RWPE1 (cell line): ENCODE results near the gene DPPA4.

Source experiments
- CTCF ChIA-PET: fragments of 350-600 bp; sonication (Branson Sonifier 250); formaldehyde crosslinking; extraction: SDS; loops from one replicate; lab custom pipeline; 2021; lab: Yijun Ruan, JAX
- POLR2A ChIA-PET: fragments of 400-600 bp; formaldehyde crosslinking; extraction: SDS; loops from one replicate; lab custom pipeline; 2020; ENCODE audit warnings: antibody characterized with exemption; ENCODE audit not compliant: low non-redundant PET; lab: Yijun Ruan, JAX
- DNase-seq: peaks from one replicate; pipeline ENCODE4 v3.0.0; 2012; ENCODE audit warnings: low spot score
- H3K27ac ChIP-seq: fragments of 450-650 bp; 2 replicates; pipeline ENCODE4 v1.5.1; 2017
- CTCF ChIP-seq: fragments of 450-650 bp; conservative IDR thresholded peaks from 2 replicates; pipeline ENCODE4 v1.5.1; 2017; ENCODE audit warnings: low read depth, mild to moderate bottlenecking

DPPA4 gene

GRCh38 chr3:109339714-109340648, 2.6 kb upstream of the DPPA4 start:
- no peak overlapping the region for H3K27ac ChIP-seq
- POLR2A ChIA-PET: no interaction called here
- no peak for DNase-seq
- CTCF ChIA-PET: interaction anchor here (0.6 kb wide), 1 partner anchor 526 kb away, joined by 3 read pairs; no protein-coding TSS in a partner anchor
- no peak for TF ChIP-seq CTCF

- no peak overlapping the region for H3K27ac ChIP-seq
- POLR2A ChIA-PET: no interaction called here
- CTCF ChIA-PET: interaction anchor here (0.6 to 0.7 kb wide), 3 partner anchors 71 to 1237 kb away, joined by 3 to 4 read pairs (median 3); no protein-coding TSS in a partner anchor
- no peak for DNase-seq
- no peak for TF ChIP-seq CTCF
Measured at GRCh38 chr3:109339197-109339596, 1.9 kb upstream of the DPPA4 start.

- ChIA-PET POLR2A (no interaction called here), CTCF (interaction anchor here (0.7 kb wide), 2 partner anchors 37 to 70 kb away, joined by 3 to 4 read pairs; no protein-coding TSS in a partner anchor)
- no peak for DNase-seq
- TF ChIP-seq CTCF: no peak
- H3K27ac ChIP-seq: no peak overlapping the region
Measured at GRCh38 chr3:109338322-109338721, 976 bp upstream of the DPPA4 start.

- no peak for TF ChIP-seq CTCF
- ChIA-PET CTCF (no interaction called here), POLR2A (no interaction called here)
- no peak for DNase-seq
- no peak overlapping the region for H3K27ac ChIP-seq
Measured at GRCh38 chr3:109336291-109336861, 970 bp downstream of the DPPA4 start.

GRCh38 chr3:109334572-109334971, 2.8 kb downstream of the DPPA4 start:
- no peak for TF ChIP-seq CTCF
- CTCF ChIA-PET: no interaction called here
- POLR2A ChIA-PET: no interaction called here
- DNase-seq: no peak
- no peak overlapping the region for H3K27ac ChIP-seq

- ChIA-PET POLR2A (no interaction called here), CTCF (no interaction called here)
- no peak for TF ChIP-seq CTCF
- DNase-seq: no peak
- no peak overlapping the region for H3K27ac ChIP-seq
Measured at GRCh38 chr3:109331692-109332091, 5.7 kb downstream of the DPPA4 start.
